ENCODE measurements around the gene LACTBL1.

GRCh38 chr1:22976461-22977243 is 4.0 kb upstream of the LACTBL1 start:
- TF ChIP-seq POLR2AphosphoS5 (IDR thresholded peaks at IDR 0.05; ENCODE audit: low read depth) (no peak), CTCF (conservative IDR thresholded peaks at IDR 0.05; ENCODE audit: low read depth in 2 of 2) (peak; percentile 91 to 98), EZH2phosphoT487 (IDR thresholded peaks at IDR 0.05; ENCODE audit: unreplicated experiment) (no peak), REST (IDR thresholded peaks at IDR 0.05; ENCODE audit: unreplicated experiment) (no peak)
